ENCODE data around the gene ADAMTS6.

The ADAMTS6 gene

DNA sequence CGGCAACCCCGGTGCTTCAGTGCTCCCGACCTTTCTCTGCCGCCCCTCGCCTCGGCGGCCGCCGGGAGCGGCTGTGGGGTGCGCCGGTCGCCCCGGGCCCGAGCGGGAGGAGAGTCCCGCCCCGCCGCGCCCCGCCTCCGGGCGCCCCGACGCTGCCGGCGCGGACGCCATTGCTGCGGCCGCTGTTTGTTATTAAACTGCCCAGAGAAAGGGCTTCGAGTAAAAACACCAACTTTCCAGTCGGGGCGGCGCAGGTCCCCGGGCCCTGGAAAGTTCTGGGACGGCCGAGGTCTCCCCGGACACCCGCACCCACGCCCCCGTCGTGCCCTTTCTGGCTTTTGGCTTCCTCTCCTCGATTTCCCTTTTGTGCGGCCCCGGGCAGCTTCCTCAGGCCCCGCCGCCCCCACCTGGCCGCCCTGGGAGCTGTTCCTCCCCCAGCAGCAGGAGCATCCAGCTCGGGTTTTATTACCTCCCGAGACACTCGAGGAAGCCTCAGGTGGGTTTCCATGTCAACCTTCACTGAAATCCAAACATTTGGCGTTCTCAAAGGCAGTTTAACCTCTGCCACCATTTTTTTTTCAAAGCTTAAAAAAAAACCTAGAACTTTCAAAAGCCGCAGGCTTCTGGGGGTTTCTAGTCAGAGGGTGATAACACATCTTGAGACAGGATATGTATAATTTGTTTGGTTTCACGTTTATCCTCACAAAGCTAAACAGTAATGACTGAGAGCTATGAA is 378.6 kb downstream of the ADAMTS6 start:
- no peak for DNase-seq

DNA sequence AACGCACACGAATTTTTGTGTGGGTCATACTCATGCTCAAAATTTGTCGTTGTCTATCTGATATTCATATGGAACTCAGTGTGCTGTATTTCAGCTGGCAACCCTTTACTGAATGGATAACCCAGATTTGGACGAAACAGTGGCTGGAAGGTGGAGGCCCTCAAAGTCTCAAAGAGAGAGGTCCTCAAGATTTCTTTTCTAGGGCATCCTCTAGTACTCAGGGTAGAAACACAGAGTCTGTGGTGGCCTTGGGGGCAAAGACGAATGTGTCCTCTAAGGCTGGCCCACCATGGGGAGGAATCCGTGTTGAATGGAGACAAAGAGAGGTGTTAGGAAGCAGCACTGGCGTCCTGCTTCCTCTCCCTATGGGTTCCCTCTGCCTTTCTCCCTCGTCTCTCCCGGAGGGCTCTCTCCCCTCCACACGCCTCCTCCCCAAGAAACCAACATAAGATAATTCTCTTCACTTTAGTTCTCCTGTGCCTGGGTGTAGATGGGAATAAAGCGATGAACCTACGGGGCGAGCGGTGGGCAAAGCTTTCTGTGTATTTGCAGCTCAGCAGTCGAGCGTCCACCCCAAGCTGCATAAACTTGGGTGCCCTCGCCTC is 379.2 kb downstream of the ADAMTS6 start:
- DNase-seq, result no peak

DNA sequence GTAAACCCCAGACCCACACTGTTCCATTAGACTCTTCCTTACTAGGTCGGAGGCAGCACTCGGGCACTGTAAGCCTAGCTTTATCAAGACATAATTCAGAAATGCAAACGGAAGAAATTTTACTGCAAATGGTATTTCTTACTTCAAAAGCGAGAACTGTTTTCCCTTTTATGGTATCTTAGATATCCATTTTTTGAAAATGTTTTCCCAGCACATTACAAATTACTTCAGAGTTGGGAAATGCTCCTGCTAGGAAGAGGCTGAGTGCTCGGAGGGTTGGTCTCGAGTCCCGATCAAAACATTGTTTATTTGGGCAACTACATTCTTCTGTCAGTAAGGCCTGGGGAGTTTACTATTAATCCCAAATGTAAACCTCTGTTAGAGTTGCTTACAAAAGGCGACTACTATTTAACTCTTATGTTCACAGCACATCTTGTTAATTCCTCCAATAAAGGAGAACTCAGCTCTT is 380.1 kb downstream of the ADAMTS6 start:
- DNase-seq, result no peak

DNA sequence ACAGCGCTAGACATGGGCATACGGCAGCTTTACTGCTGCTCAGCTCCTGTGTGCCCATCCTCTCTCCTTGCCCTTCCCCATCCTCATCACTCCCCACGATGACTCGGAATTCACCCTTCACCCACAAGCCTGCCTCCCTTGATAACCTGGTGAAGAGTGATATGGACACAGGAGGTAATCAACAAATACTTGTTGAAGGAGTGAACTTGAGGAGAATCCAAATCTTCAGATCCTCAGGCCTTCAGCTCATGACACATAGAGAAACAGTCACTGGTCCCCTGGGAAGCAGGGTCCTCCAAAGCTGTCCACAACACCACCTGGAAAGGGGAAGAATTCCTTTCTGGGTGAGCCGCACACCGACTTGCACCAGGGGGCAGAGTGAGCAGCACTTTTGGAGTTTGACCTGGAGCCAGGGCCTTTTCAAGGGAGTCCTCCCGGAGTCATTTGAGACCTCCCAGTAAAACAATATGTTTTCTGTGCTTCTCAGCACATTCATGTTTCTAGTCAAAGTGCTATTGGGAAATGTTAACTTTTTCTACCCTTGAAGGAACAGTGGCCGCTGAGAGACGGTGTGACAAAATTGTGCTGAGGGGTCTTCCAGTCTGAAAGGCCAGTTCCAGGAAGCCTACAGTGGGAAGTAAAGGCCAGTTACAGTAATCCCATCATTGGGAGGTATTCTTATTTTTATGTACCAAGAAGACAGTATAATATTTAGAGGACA is 380.6 kb downstream of the ADAMTS6 start:
- no peak for DNase-seq
